ENCODE measurements around the gene HUS1.
"Not testable (repeated sequence)": the region's sequence is repeated elsewhere in the genome, so short reads cannot be mapped to it uniquely, and the experiment has no call there.

HUS1 gene

DNA sequence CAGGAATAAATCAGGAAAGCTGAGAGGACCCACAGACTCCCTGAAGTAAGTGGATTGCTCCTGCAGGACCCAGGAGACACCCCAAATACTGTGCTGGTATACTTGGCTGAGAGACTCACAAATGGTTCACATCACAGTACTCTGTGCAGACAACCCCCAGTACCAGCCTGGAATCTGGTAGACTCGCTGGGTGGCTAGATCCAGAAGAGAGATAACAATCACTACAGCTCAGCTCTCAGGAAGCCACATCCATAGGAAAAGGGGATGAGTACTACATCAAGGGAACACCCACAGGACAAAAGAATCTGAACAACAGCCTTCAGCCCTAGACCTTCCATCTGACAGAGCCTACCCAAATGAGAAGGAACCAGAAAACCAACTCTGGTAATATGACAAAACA, 62.9 kb downstream of the HUS1 start:
- DNase-seq = not testable (repeated sequence)

- no peak for DNase-seq
These were observed 63.8 kb downstream of the HUS1 start for GRCh38 chr7:47915616-47915976.

DNA sequence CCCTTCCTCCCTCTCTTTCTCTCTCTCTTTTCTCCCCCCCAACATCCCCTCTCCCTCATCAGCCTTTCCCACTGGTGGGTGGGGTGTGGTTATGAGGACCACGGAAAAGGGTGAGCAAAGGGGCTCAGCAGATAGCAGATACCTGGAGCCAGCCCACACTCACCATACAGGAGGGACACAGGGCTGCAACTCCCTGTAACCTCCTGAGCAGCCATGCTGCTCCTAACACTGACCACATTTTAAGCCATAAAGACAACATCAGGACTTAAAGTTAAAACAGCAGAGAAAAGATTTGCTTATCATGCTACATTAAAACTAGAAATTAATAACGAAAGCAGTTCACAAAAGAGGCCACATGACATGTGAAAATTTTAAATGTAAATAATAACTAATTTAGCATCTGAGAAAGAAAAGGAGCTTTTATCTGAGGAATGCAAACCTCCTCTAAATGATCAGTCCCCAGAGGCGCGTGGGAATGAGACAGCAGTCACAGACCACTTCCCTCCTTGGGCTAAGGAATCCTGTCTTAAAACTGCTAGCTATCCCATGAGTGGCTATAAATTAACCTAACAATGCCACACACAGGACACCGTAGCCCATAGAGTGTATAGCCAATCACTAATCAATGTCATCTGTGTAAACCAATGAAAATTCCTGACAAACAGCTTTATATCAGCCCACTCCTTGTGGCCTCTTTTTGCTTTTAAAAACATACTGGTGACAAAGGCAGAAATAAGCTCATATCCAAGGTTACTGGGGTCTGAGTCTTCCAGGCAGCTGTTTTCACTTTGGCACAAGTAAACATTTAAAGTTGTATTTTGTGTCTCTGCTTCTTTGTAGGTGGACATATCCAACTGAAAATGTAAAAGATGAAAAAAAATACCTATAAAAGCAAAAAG, 64.4 kb downstream of the HUS1 start:
- no peak for DNase-seq
